AG04450 (cell line): ENCODE results near the gene KRTAP9-1. TPM values are rescaled to one million over a fixed set of nuclear protein-coding genes. Genes with fewer than 3 reads are reported as not detected.
"Not testable (repeated sequence)": the region's sequence is repeated elsewhere in the genome, so short reads cannot be mapped to it uniquely, and the experiment has no call there.

Source experiments
- CTCF ChIA-PET: fragments of 300-600, 350-600 bp; formaldehyde crosslinking; extraction: SDS; loops from one replicate; lab custom pipeline; 2022; ENCODE audit warnings: antibody characterized with exemption, inconsistent platforms; lab: Charles Lee
- POLR2A ChIA-PET: fragments of 350-600 bp; formaldehyde crosslinking; extraction: SDS; loops from one replicate; lab custom pipeline; 2021; ENCODE audit warnings: antibody characterized with exemption, inconsistent platforms; lab: Yijun Ruan, JAX
- DNase-seq: peaks from one replicate; pipeline ENCODE4 v3.0.0-alpha.2; 2011; ENCODE audit warnings: low read depth, low spot score
- H3K27ac ChIP-seq: one replicate; pipeline ENCODE4 v1.5.1; 2012; ENCODE audit warnings: low read depth, low read length, control low read depth
- H3K27me3 ChIP-seq: one replicate; pipeline ENCODE4 v1.6.0; 2012; ENCODE audit warnings: low read length; ENCODE audit not compliant: control insufficient read depth, insufficient read depth
- H3K4me3 ChIP-seq: 2 replicates; pipeline ENCODE4 v1.5.1; 2011; ENCODE audit warnings: mild to moderate bottlenecking, low read depth, low read length, control low read depth
- H3K9me3 ChIP-seq: 2 replicates; pipeline ENCODE4 v1.5.1; 2012; ENCODE audit warnings: low read length; ENCODE audit not compliant: control insufficient read depth, insufficient read depth
- CTCF ChIP-seq: IDR thresholded peaks from 2 replicates; pipeline ENCODE4 v1.5.1; 2011; ENCODE audit warnings: low read depth, low read length, control low read depth, inconsistent platforms
- polyA minus RNA-seq: library from RNA; depleted of rRNA, polyadenylated mRNA; stranded (reverse); fragments of >200 nt; gene quantifications from 2 replicates; pipeline ENCODE4 v1.2.3, GENCODE V29; 2011; rRNA and poly(A)+ RNA removed
- polyA plus RNA-seq: library from polyadenylated mRNA; depleted of rRNA; stranded (reverse); fragments of >200 nt; gene quantifications from 2 replicates; pipeline ENCODE4 v1.2.3, GENCODE V29; 2011; rRNA removed

KRTAP9-1 gene, protein sequence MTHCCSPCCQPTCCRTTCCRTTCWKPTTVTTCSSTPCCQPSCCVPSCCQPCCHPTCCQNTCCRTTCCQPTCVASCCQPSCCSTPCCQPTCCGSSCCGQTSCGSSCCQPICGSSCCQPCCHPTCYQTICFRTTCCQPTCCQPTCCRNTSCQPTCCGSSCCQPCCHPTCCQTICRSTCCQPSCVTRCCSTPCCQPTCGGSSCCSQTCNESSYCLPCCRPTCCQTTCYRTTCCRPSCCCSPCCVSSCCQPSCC
- polyA plus RNA-seq (not detected in 2 replicates), polyA minus RNA-seq (not detected in 2 replicates)

DNA sequence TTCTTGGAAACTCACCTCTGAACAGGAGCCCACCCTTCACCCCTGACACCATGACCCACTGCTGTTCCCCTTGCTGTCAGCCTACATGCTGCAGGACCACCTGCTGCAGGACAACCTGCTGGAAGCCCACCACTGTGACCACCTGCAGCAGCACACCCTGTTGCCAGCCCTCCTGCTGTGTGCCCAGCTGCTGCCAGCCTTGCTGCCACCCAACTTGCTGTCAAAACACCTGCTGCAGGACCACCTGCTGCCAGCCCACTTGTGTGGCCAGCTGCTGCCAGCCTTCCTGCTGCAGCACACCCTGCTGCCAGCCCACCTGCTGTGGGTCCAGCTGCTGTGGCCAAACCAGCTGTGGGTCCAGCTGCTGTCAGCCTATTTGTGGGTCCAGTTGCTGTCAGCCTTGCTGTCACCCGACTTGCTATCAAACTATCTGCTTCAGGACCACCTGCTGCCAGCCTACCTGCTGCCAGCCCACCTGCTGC lies at the start of gene KRTAP9-1:
TSS of gene KRTAP9-1 (plus strand) at position 51 of the 482 bp plus-strand sequence. CDS start at position 51, 0 bp downstream.
- H3K9me3 ChIP-seq, POLR2A ChIA-PET, DNase-seq, H3K4me3 ChIP-seq, H3K27ac ChIP-seq, H3K27me3 ChIP-seq: not testable (repeated sequence)
- CTCF ChIA-PET = interaction anchor here (0.6 kb wide), 1 partner anchor 132 kb away, joined by 3 read pairs; no protein-coding TSS in a partner anchor

- ChIA-PET CTCF (no interaction called here), POLR2A (no interaction called here)
- Histone ChIP-seq H3K9me3 (peaks cover 18% of the 10 kb centered on the region), H3K4me3 (no peak within 1 kb of the TSS), H3K27me3 (no peaks in the 10 kb centered on the region), H3K27ac (no peak within 1 kb of the TSS)
- no peak for TF ChIP-seq CTCF
- DNase-seq = peak; percentile 29
These were observed 49.1 kb upstream of the KRTAP9-1 start, which contains the start of gene KRTAP4-6 for GRCh38 chr17:41140360-41141131. KRTAP4-6 (minus strand) TSS chr17:41140544; CDS start chr17:41140487, 57 bp downstream.

GRCh38 chr17:41141361-41141760 lies 48.3 kb upstream of the KRTAP9-1 start:
- POLR2A ChIA-PET = no interaction called here
- Histone ChIP-seq H3K27me3 (no peaks in the 10 kb centered on the region), H3K9me3 (peaks cover 18% of the 10 kb centered on the region), H3K27ac (no peak overlapping the region), H3K4me3 (no peak overlapping the region)
- no peak for TF ChIP-seq CTCF
- CTCF ChIA-PET = no interaction called here
- no peak for DNase-seq

DNA sequence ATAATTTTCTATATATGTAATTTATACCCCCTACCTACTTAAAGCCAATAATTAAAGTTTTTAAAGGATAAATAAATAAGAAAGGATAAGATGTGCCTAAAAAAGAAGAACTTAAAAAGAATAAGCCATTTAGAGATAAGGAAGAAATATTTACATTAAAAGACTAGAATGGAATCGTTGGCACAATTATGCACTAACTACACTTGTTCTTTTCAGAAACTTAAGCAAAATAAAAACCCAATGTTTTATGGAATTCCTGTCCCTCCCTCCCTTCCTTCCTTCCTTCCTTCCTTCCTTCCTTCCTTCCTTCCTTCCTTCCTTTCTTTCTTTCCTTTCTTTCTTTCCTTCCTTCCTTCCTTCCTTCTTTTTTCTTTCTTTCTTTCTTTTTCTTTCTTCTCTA lies 44.8 kb upstream of the KRTAP9-1 start:
- ChIA-PET POLR2A (no interaction called here), CTCF (no interaction called here)
- TF ChIP-seq CTCF = no peak

GRCh38 chr17:41145261-41145660 lies 44.4 kb upstream of the KRTAP9-1 start:
- no peak for DNase-seq
- TF ChIP-seq CTCF = no peak
- ChIA-PET CTCF (no interaction called here), POLR2A (no interaction called here)
- no peaks in the 10 kb centered on the region for H3K27me3 ChIP-seq
- no peak overlapping the region for H3K4me3 ChIP-seq
- no peak overlapping the region for H3K27ac ChIP-seq
- H3K9me3 ChIP-seq = peaks cover 10% of the 10 kb centered on the region

More for the DNA sequence above, 44.8 kb upstream of the KRTAP9-1 start:
- peaks cover 15% of the 10 kb centered on the region for H3K9me3 ChIP-seq
- H3K27ac ChIP-seq = no peak overlapping the region
- no peak overlapping the region for H3K4me3 ChIP-seq
- no peak for DNase-seq
- no peaks in the 10 kb centered on the region for H3K27me3 ChIP-seq
